Peyer's patch (tissue), 4 donors: ENCODE measurements around the gene PTP4A1. TPM values are rescaled to one million over a fixed set of nuclear protein-coding genes. Genes with fewer than 3 reads are reported as not detected.

Source experiments
- DNase-seq, 3 donors: peaks; one replicate each; pipeline ENCODE4 v3.0.0-alpha.2; 2017 to 2019
- H3K27ac ChIP-seq, 4 donors: fragments of 200-600 bp; sonication (generic); one replicate each; pipeline ENCODE4 v1.5.1; 2016 to 2019
- H3K27me3 ChIP-seq, 2 donors: fragments of 200-600 bp; sonication (generic); one replicate each; pipeline ENCODE4 v1.5.1; 2019
- H3K36me3 ChIP-seq, 3 donors: fragments of 200-600 bp; sonication (generic); one replicate each; pipeline ENCODE4 v1.5.1; 2016 to 2019
- H3K4me1 ChIP-seq, 4 donors: fragments of 200-600 bp; sonication (generic); one replicate each; pipeline ENCODE4 v1.5.1; 2016 to 2019
- H3K4me3 ChIP-seq, 4 donors: fragments of 200-600 bp; sonication (generic); 1 replicate in 3 of 4; 2 replicates in 1 of 4; pipeline ENCODE4 v1.5.1; 2016 to 2019; ENCODE audit warnings: mild to moderate bottlenecking in 1 of 4
- H3K9me3 ChIP-seq, 4 donors: fragments of 200-600 bp; sonication (generic); one replicate each; pipeline ENCODE4 v1.5.1; 2016 to 2019; ENCODE audit warnings: mild to moderate bottlenecking in 1 of 4
- POLR2A ChIP-seq, 2 donors: fragments of 450-650 bp; IDR thresholded peaks; one replicate each; pipeline ENCODE4 v1.5.1; 2017; ENCODE audit warnings: antibody characterized with exemption in 2 of 2, mild to moderate bottlenecking in 2 of 2, moderate library complexity in 2 of 2
- total RNA-seq, 4 donors: library from RNA; depleted of rRNA; stranded (reverse); fragments of >200 nt; gene quantifications; one replicate each; pipeline ENCODE4 v1.1.0, GENCODE V29; 2016
- TF ChIP-seq, protein P1 (sequence below), 6 experiments: fragments of 450-650 bp in 4 of 6; fragments of 200-600 bp in 2 of 6; sonication (generic) in 1 of 6; IDR thresholded peaks; one replicate each; pipeline ENCODE4 v1.5.1; 2017 to 2019; ENCODE audit warnings: antibody characterized with exemption in 6 of 6, mild to moderate bottlenecking in 3 of 6, moderate library complexity in 1 of 6

PTP4A1 gene
- total RNA-seq, 4 donors from 2014 or later = 23.1 to 40.5 (median 34.9) TPM

DNA sequence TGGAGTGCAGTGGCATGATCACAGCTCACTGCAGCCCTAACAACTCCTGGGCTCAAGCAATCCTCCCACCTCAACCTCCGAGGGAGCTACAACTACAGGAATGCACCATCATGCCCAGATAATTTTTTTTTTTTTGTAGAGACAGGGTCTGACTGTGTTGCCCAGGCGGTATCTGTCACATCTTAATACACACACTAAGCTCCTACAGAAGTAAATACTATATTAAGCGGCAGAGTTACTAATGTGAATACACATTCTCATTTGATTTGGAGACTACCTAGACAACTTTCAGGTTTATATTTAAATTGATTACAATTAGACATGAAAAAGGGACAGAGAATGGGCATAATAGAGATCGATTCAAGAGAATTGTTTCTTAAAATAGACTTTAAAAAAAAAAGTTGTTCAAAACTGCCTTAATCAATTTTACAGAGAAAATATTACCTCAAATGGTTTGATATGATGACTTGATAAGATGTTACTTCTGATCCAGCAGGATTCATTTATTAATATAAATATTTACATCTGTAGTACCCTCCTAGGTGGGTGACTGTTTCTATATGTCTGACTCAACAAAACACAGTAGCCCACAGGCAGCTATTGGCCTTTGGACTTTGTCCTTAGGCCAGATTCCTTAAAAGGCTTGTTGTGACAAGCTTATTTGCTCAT is 7.1 kb upstream of the PTP4A1 start:
- Histone ChIP-seq H3K27ac (no peak overlapping the region), H3K27me3 (no peaks in the 10 kb centered on the region), H3K4me1 (peaks cover 0 to 5% (median 0%) of the 10 kb centered on the region in 4 donors), H3K4me3 (no peak overlapping the region), H3K36me3 (no peaks in the 10 kb centered on the region), H3K9me3 (no peaks in the 10 kb centered on the region)
- peak in 1 of 3 donors; percentile 71 for DNase-seq
- TF ChIP-seq, protein P1, sequence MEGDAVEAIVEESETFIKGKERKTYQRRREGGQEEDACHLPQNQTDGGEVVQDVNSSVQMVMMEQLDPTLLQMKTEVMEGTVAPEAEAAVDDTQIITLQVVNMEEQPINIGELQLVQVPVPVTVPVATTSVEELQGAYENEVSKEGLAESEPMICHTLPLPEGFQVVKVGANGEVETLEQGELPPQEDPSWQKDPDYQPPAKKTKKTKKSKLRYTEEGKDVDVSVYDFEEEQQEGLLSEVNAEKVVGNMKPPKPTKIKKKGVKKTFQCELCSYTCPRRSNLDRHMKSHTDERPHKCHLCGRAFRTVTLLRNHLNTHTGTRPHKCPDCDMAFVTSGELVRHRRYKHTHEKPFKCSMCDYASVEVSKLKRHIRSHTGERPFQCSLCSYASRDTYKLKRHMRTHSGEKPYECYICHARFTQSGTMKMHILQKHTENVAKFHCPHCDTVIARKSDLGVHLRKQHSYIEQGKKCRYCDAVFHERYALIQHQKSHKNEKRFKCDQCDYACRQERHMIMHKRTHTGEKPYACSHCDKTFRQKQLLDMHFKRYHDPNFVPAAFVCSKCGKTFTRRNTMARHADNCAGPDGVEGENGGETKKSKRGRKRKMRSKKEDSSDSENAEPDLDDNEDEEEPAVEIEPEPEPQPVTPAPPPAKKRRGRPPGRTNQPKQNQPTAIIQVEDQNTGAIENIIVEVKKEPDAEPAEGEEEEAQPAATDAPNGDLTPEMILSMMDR (IDR thresholded peaks at IDR 0.05) = no peak
- TF ChIP-seq POLR2A (IDR thresholded peaks at IDR 0.05) = no peak

DNA sequence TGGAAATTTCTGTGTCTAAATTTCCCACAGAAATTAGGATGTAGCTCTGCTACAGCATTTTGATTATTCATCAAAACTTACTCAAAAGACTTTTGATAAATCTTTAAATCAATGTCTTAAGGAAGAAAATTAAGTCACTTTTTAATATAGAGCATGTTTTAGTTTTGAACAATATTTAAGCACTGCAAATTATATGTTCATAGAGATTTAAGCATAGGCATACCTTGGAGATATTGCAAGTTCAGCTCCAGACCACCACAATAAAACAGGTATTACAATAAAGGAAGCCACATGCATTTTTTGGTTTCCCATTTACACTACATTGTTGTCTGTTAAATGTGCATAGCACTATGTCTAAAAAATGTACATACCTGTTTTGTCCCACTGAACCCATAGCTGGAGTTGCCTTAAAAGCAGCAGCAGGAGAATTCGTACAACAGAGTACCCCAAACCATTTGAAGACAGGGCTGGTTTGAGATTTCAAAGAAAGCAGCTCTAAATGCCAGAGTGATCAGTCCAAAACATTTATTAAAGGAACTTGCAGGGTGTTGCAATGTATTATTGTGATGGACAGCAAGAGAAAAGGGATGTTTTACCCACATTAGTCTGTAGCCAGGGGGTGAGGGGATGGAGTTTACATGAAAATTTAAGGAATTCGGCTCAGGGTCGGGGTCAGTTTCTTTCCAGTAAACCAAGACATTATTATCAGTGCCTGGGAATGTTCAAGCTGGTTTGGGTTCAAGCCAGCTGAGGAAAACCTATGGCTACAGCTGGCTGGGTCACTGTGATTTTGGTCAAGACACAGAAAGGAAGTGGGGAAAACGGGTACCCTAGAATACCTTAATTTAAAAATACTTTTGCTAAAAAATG is 6.3 kb upstream of the PTP4A1 start:
- no peak for TF ChIP-seq POLR2A (IDR thresholded peaks at IDR 0.05)
- TF ChIP-seq, protein P1 (IDR thresholded peaks at IDR 0.05) = no peak
- no peaks in the 10 kb centered on the region for H3K27me3 ChIP-seq
- no peak overlapping the region for H3K4me3 ChIP-seq
- no peaks in the 10 kb centered on the region for H3K36me3 ChIP-seq
- H3K9me3 ChIP-seq = no peaks in the 10 kb centered on the region
- H3K27ac ChIP-seq = no peak overlapping the region
- no peak for DNase-seq
- peaks cover 0 to 5% (median 0%) of the 10 kb centered on the region in 4 donors for H3K4me1 ChIP-seq

DNA sequence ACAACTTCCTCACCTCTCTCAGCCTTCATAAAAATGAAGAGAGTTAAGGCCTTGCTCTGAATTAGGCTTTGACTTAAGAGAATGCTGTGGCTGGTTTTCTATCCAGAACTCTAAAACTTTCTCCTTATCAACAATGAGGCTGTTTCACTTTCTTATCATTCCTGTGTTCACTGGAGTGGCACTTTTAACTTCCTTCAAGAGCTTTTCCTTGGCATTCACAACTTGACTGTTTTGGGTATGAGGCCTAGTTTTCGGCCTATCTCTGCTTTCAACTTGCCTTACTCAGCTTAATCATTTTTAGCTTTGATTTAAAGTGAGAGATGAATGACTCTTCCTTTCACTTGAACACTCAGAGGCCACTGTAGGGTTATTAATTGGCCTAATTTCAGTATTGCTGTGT is 4.3 kb upstream of the PTP4A1 start:
- Histone ChIP-seq H3K36me3 (no peaks in the 10 kb centered on the region), H3K4me3 (no peak overlapping the region), H3K9me3 (no peaks in the 10 kb centered on the region), H3K4me1 (peaks cover 0 to 5% (median 0%) of the 10 kb centered on the region in 4 donors), H3K27ac (no peak overlapping the region), H3K27me3 (no peaks in the 10 kb centered on the region)
- no peak for DNase-seq
- TF ChIP-seq POLR2A (IDR thresholded peaks at IDR 0.05) = no peak
- TF ChIP-seq, protein P1 (IDR thresholded peaks at IDR 0.05) = no peak

DNA sequence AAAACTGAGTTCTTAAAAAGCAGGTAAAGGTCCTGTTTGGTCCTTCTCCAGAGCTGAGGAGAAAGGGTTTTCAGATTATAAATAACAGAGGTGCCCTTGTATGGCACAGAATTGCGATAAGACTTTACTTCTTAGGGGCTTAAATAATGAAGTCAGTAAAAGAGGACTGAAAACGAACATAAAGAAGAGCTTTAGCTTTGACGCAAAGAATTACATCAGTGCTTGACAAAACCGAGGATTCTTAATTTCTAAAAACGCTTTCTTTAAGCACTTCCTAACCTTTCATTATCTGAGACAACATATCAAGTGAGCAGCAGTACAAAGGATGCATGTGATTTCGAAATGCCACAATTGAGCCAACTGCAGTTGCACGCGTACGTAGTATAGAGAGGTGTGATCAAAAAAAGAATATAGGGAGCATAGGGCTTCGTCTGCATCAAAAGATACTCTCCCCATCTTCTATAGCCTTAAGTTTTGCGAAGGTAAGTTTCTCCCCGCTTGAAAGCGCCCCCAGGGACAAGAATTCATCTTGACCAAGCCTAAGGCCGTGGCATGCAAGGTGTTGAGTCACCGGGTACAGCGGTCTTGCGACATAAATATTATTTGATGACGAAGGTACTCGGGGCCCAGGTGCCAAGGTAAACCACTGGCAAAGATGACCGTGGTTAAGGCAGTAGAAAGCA is 778 bp upstream of the PTP4A1 start:
- peak overlapping the region; percentile 70 to 99 (median 86) for H3K4me3 ChIP-seq
- TF ChIP-seq POLR2A (IDR thresholded peaks at IDR 0.05) = no peak
- TF ChIP-seq, protein P1 (IDR thresholded peaks at IDR 0.05) = no peak

DNA sequence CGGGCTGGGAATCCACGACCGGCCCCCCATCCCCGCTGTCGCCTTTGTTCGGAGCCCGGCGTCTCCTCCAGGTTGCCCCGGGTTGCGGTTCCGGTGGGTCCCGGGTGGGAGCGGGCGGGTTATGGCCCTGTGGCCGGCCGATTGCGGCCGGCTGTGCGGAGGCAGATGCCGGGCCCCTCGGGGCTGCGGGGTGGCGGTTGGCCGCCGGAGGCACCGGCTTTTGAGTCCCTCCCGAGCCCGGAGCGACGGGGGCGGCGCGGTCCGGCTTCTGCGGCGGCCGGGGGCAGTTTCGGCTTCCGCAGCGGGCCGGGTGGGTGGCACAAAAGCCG is 431 bp downstream of the PTP4A1 start:
- Histone ChIP-seq H3K4me3 (peak overlapping the region; percentile 70 to 99 (median 86)), H3K9me3 (no peaks in the 10 kb centered on the region), H3K27ac (peak overlapping the region; percentile 94 to 100 (median 100)), H3K36me3 (peaks cover 0 to 15% (median 0%) of the 10 kb centered on the region in 3 donors), H3K27me3 (no peaks in the 10 kb centered on the region), H3K4me1 (peaks cover 0 to 12% (median 0%) of the 10 kb centered on the region in 4 donors)
- TF ChIP-seq, protein P1 (IDR thresholded peaks at IDR 0.05) = no peak
- no peak for TF ChIP-seq POLR2A (IDR thresholded peaks at IDR 0.05)
- no peak for DNase-seq

More for the DNA sequence above, 778 bp upstream of the PTP4A1 start:
- H3K4me1 ChIP-seq = peaks cover 0 to 12% (median 0%) of the 10 kb centered on the region in 4 donors
- peaks cover 0 to 3% (median 0%) of the 10 kb centered on the region in 3 donors for H3K36me3 ChIP-seq
- peak overlapping the region; percentile 94 to 100 (median 100) for H3K27ac ChIP-seq
- DNase-seq = peak; percentile 50 to 87 (median 72)
- no peaks in the 10 kb centered on the region for H3K9me3 ChIP-seq
- H3K27me3 ChIP-seq = no peaks in the 10 kb centered on the region
